Naive thymus-derived CD8-positive, alpha-beta T cell (primary cell): ENCODE data around the gene ATCAY. TPM values are rescaled to one million over a fixed set of nuclear protein-coding genes. Genes with fewer than 3 reads are reported as not detected.

Source experiments
- ATAC-seq, 2 donors: fragments of 150-1000 bp; cut with Tn5 transposase in 1 of 2; sonication (Bioruptor Pico), chemical (Tn5 transposase) in 1 of 2; 1 replicate in 1 of 2; 2 replicates in 1 of 2; pipeline ENCODE4 v1.10.0; 2021; ENCODE audit warnings: mild to moderate bottlenecking in 2 of 2, moderate library complexity in 2 of 2
- POLR2A ChIA-PET: fragments of 350-600 bp; sonication (Branson Sonifier 250); formaldehyde crosslinking; loops from one replicate; lab custom pipeline; 2021; ENCODE audit warnings: antibody characterized with exemption; lab: Charles Lee
- DNase-seq, 10 donors: peaks; one replicate each; pipeline versions ENCODE4 v3.0.0 to v3.0.0-alpha.2; 2020 to 2022
- H3K27ac Mint-ChIP-seq, 10 donors: one replicate each; pipeline ENCODE4 v1.8.0; 2020 to 2022; ENCODE audit warnings: mild to moderate bottlenecking in 10 of 10, mixed read lengths in 10 of 10, moderate library complexity in 4 of 10, inconsistent platforms in 1 of 10
- H3K27me3 Mint-ChIP-seq, 5 donors: one replicate each; pipeline ENCODE4 v1.8.0; 2021 to 2022; ENCODE audit warnings: mixed read lengths in 5 of 5
- H3K36me3 Mint-ChIP-seq, 3 donors: one replicate each; pipeline ENCODE4 v1.8.0; 2020 to 2022; ENCODE audit warnings: mixed read lengths in 3 of 3, mild to moderate bottlenecking in 2 of 3, inconsistent platforms in 1 of 3
- H3K4me1 Mint-ChIP-seq, 4 donors: one replicate each; pipeline ENCODE4 v1.8.0; 2021 to 2022; ENCODE audit warnings: mixed read lengths in 4 of 4
- H3K4me3 Mint-ChIP-seq, 10 donors: one replicate each; pipeline ENCODE4 v1.8.0; 2020 to 2022; ENCODE audit warnings: mild to moderate bottlenecking in 10 of 10, mixed read lengths in 10 of 10, moderate library complexity in 6 of 10, inconsistent platforms in 1 of 10
- H3K9me3 Mint-ChIP-seq, 9 donors: one replicate each; pipeline ENCODE4 v1.8.0; 2020 to 2022; ENCODE audit warnings: mixed read lengths in 9 of 9, mild to moderate bottlenecking in 3 of 9, inconsistent platforms in 1 of 9, moderate library complexity in 1 of 9
- microRNA-seq: library from miRNA; unstranded; fragments of <30 nt; microRNA quantifications from one replicate; pipeline ENCODE4 v1.2.0, GENCODE V29; 2022; ENCODE audit warnings: borderline microRNAs expressed
- polyA plus RNA-seq, 3 donors: library from polyadenylated mRNA; unstranded; fragments of 300-500 nt; fragmentation: Illumina TruSeq; gene quantifications; one replicate each; pipeline ENCODE4 v1.2.3, GENCODE V29; 2021
- total RNA-seq, 8 experiments: library from RNA in 2 of 8; stranded (reverse) in 2 of 8; gene quantifications; one replicate each; pipeline ENCODE4 v1.2.3 and lab custom pipeline; 2021 to 2026

The ATCAY gene
- total and polyA plus RNA-seq, 5 experiments from 2014 or later, result 1.5 TPM; not detected in 4

GRCh38 chr19:3975637-3976087 lies 95.2 kb downstream of the ATCAY start:
- Mint-ChIP-seq H3K4me1 (peaks cover 3 to 15% (median 11%) of the 10 kb centered on the region in 4 donors), H3K27ac (peak overlapping the region in 2 of 10 donors; percentile 43 to 56), H3K27me3 (no peaks in the 10 kb centered on the region), H3K36me3 (peaks cover 0 to 49% (median 6%) of the 10 kb centered on the region in 3 donors), H3K9me3 (no peaks in the 10 kb centered on the region), H3K4me3 (peak overlapping the region in 1 of 10 donors; percentile 22)
- no peak for ATAC-seq
- peak in 2 of 10 donors; percentile 16 to 30 for DNase-seq
- POLR2A ChIA-PET, result interaction anchor here (2.5 kb wide), 1 partner anchor 9 kb away, joined by 18 read pairs; the partner anchor contains the start of gene EEF2

- DNase-seq (peak in 1 of 10 donors; percentile 17), ATAC-seq (no peak)
- POLR2A ChIA-PET, result interaction anchor here (0.7 to 2.5 kb wide), 3 partner anchors 8 to 30 kb away, joined by 3 to 18 read pairs (median 7); partner anchors contain the start of genes EEF2 and PIAS4
- H3K27me3 Mint-ChIP-seq, result no peaks in the 10 kb centered on the region
- H3K4me1 Mint-ChIP-seq, result peaks cover 2 to 12% (median 7%) of the 10 kb centered on the region in 4 donors
- peaks cover 0 to 58% (median 6%) of the 10 kb centered on the region in 3 donors for H3K36me3 Mint-ChIP-seq
- H3K4me3 Mint-ChIP-seq, result peak overlapping the region in 1 of 10 donors; percentile 14
- peak overlapping the region in 2 of 10 donors; percentile 7 to 81 for H3K27ac Mint-ChIP-seq
- no peaks in the 10 kb centered on the region for H3K9me3 Mint-ChIP-seq
Measured at GRCh38 chr19:3976495-3977241, 96.2 kb downstream of the ATCAY start.

Small RNA genes within 50 kb of the gene (microRNA-seq; reads per million reads assigned to microRNA genes)
- not detected for gene MIR637

Other genes starting within 250 kb of the ATCAY start
- gene PIP5K1C, start 180.2 kb upstream of the ATCAY start, total RNA-seq, result 10 to 100 TPM; 30.6 to 32.0 TPM
- 10 to 100 TPM in 1 of 3 donors, 1 to 10 TPM in 2; 3.9 to 10.1 (median 7.4) TPM for gene PIP5K1C, start 180.2 kb upstream of the ATCAY start, polyA plus RNA-seq
- 10 to 100 TPM; 13.0 TPM for gene TJP3, start 172.3 kb upstream of the ATCAY start, total RNA-seq
- 10 to 100 TPM in 1 of 3 donors, 1 to 10 TPM in 2; 5.2 to 11.1 (median 8.9) TPM for gene TJP3, start 172.3 kb upstream of the ATCAY start, polyA plus RNA-seq
- gene APBA3, start 119.0 kb upstream of the ATCAY start, total RNA-seq, result 10 to 100 TPM; 72.8 to 80.4 TPM
- gene APBA3, start 119.0 kb upstream of the ATCAY start, polyA plus RNA-seq, result 10 to 100 TPM; 25.0 to 33.0 (median 27.1) TPM
- 10 to 100 TPM; 51.6 to 51.9 TPM for gene MRPL54, start 118.0 kb upstream of the ATCAY start, total RNA-seq
- gene MRPL54, start 118.0 kb upstream of the ATCAY start, polyA plus RNA-seq, result 100 to 1,000 TPM in 2 of 3 donors, 10 to 100 TPM in 1; 92.5 to 168 (median 120) TPM
- gene RAX2, start 108.5 kb upstream of the ATCAY start, total RNA-seq, result not detected
- not detected for gene RAX2, start 108.5 kb upstream of the ATCAY start, polyA plus RNA-seq
- 1 to 10 TPM; 1.7 to 2.9 TPM for gene MATK, start 94.3 kb upstream of the ATCAY start, total RNA-seq
- gene MATK, start 94.3 kb upstream of the ATCAY start, polyA plus RNA-seq, result 10 to 100 TPM; 25.2 to 69.6 (median 25.9) TPM
- under 1 TPM; 0.75 to 0.96 TPM for gene ZFR2, start 11.6 kb upstream of the ATCAY start, total RNA-seq
- gene ZFR2, start 11.6 kb upstream of the ATCAY start, polyA plus RNA-seq, result 1 to 10 TPM; 1.4 to 5.6 (median 2.9) TPM
- not detected for gene NMRK2, start 52.4 kb downstream of the ATCAY start, total RNA-seq
- not detected for gene NMRK2, start 52.4 kb downstream of the ATCAY start, polyA plus RNA-seq
- gene DAPK3, start 90.4 kb downstream of the ATCAY start, total RNA-seq, result 10 to 100 TPM; 35.1 to 37.8 TPM
- gene DAPK3, start 90.4 kb downstream of the ATCAY start, polyA plus RNA-seq, result 10 to 100 TPM; 17.7 to 27.7 (median 24.1) TPM
- 1,000 to 10,000 TPM; 2,204 to 2,252 TPM for gene EEF2, start 104.8 kb downstream of the ATCAY start, total RNA-seq
- 100 to 1,000 TPM; 546 to 682 (median 600) TPM for gene EEF2, start 104.8 kb downstream of the ATCAY start, polyA plus RNA-seq
- gene PIAS4, start 127.1 kb downstream of the ATCAY start, total RNA-seq, result 10 to 100 TPM; 34.4 to 34.9 TPM
- 1 to 10 TPM; 3.2 to 4.9 (median 4.5) TPM for gene PIAS4, start 127.1 kb downstream of the ATCAY start, polyA plus RNA-seq
- gene ZBTB7A, start 186.2 kb downstream of the ATCAY start, total RNA-seq, result 10 to 100 TPM; 59.9 TPM
- gene ZBTB7A, start 186.2 kb downstream of the ATCAY start, polyA plus RNA-seq, result 10 to 100 TPM; 31.3 to 52.2 (median 31.5) TPM
- gene MAP2K2, start 243.4 kb downstream of the ATCAY start, total RNA-seq, result 100 to 1,000 TPM; 119 to 134 TPM
- gene MAP2K2, start 243.4 kb downstream of the ATCAY start, polyA plus RNA-seq, result 100 to 1,000 TPM in 1 of 3 donors, 10 to 100 TPM in 2; 48.0 to 101 (median 67.3) TPM